A673 (cell line): ENCODE results near the gene SLC35F6.

Experiments used
- CTCF ChIP-seq: fragments of 300-800, 200-600 bp; sonication (generic); conservative IDR thresholded peaks from 2 replicates; pipeline ENCODE4 v1.5.1; 2017; ENCODE audit warnings: low read depth, mild to moderate bottlenecking, antibody characterized with exemption, low read length, moderate library complexity, mixed read lengths
- EZH2 ChIP-seq: fragments of 200-600 bp; sonication (generic); IDR thresholded peaks from 2 replicates; pipeline ENCODE4 v1.6.1; 2017; ENCODE audit warnings: borderline replicate concordance, low read depth, mild to moderate bottlenecking, mixed read lengths, antibody characterized with exemption, low read length; ENCODE audit not compliant: poor library complexity, severe bottlenecking

- TF ChIP-seq CTCF (no peak), EZH2 (no peak)
Measured at GRCh38 chr2:26743852-26744251, 20.2 kb upstream of the SLC35F6 start.
